Measurements from ENCODE around the gene RAD51C. TPM values are rescaled to one million over a fixed set of nuclear protein-coding genes. Genes with fewer than 3 reads are reported as not detected.
A peak's percentile ranks its signal among the peaks of the same experiment; 100 is the strongest.

The RAD51C gene
- total and polyA plus RNA-seq, 10 of the 15 experiments (the other 5 are each of a cell fraction or from before 2014, with no cell fraction given), result 59.6 to 267 (median 106) TPM

DNA sequence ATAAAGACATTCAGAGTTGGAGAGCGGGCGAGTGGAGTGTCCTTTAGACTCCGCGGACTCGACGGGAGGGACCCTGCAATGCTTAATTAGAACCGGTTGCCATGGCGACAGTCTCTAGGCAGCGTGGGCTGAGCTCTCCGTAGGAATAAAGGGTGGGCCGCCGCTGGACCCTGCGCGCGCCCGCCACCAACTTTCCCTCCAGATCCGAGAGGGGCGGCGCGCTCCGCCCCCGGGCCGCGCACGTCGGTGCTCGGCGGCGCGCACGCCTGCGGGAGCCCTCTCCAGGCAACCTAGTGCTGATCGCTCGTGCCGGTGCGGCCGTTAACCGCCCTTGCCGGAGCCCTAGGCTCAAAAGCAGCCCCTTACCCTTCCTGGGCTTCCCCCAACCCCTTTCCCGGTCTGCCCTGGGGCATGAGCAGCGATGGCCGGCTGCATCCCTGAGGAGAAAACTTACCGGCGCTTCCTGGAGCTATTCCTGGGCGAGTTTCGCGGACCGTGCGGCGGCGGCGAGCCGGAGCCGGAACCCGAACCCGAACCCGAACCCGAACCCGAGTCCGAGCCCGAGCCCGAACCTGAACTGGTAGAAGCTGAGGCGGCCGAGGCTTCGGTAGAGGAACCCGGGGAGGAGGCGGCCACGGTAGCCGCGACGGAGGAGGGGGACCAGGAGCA is 63.3 kb downstream of the RAD51C start, which contains the start of gene PPM1E (continued):
- TF ChIP-seq, protein P1, sequence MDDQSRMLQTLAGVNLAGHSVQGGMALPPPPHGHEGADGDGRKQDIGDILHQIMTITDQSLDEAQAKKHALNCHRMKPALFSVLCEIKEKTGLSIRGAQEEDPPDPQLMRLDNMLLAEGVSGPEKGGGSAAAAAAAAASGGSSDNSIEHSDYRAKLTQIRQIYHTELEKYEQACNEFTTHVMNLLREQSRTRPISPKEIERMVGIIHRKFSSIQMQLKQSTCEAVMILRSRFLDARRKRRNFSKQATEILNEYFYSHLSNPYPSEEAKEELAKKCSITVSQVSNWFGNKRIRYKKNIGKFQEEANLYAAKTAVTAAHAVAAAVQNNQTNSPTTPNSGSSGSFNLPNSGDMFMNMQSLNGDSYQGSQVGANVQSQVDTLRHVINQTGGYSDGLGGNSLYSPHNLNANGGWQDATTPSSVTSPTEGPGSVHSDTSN (IDR thresholded peaks at IDR 0.05; ENCODE audit: insufficient replicate concordance, low read depth, low read length), result no peak
- no peak for TF ChIP-seq IKZF2 (IDR thresholded peaks at IDR 0.05)
- TF ChIP-seq NFXL1 (IDR thresholded peaks at IDR 0.05; ENCODE audit: borderline replicate concordance), result no peak

GRCh38 chr17:58756246-58757161 is 64.1 kb downstream of the RAD51C start:
- no TSS peak for BruUV-seq (replicated peaks)
- POLR2A ChIA-PET, result interaction anchor here (1.0 kb wide), 1 partner anchor 11 kb away, joined by 3 read pairs; no protein-coding TSS in a partner anchor
- intact Hi-C loops (cut with micrococcal nuclease; ENCODE audit: unreplicated experiment) (no loop called here), in situ Hi-C loops (cut with MboI) (no loop called here)
- DNase-seq (ENCODE audit: low read depth, low spot score), result no peak
- H3K79me2 ChIP-seq (ENCODE audit: control insufficient read depth, insufficient read depth, low read length), result no peaks in the 10 kb centered on the region
- 0 out of 2 replicates have a peak, but pooled peaks have one; percentile 82 for TF ChIP-seq EZH2 (IDR thresholded peaks at IDR 0.05; ENCODE audit: borderline replicate concordance, control insufficient read depth, low read depth, low read length)
- TF ChIP-seq ETV6 (conservative IDR thresholded peaks at IDR 0.05 in 1 of 2, IDR thresholded peaks at IDR 0.05 in 1 of 2; ENCODE audit: borderline replicate concordance in 1 of 2, low read depth in 1 of 2), result 0 out of 4 replicates have a peak, but pooled peaks of 1 of the 2 experiments have one; percentile 50
- TF ChIP-seq IRF4 (IDR thresholded peaks at IDR 0.05; ENCODE audit: low read depth, low read length), result no peak
- TF ChIP-seq HDGF (IDR thresholded peaks at IDR 0.05), result no peak
- TF ChIP-seq SUZ12 (IDR thresholded peaks at IDR 0.05; ENCODE audit: unreplicated experiment), result peak; percentile 27
- 0 out of 2 replicates have a peak, but pooled peaks have one; percentile 20 for TF ChIP-seq NFXL1 (IDR thresholded peaks at IDR 0.05; ENCODE audit: borderline replicate concordance)
- TF ChIP-seq NR2F1 (conservative IDR thresholded peaks at IDR 0.05), result no peak
- no peaks in the 10 kb centered on the region for H3K36me3 ChIP-seq (ENCODE audit: control insufficient read depth in 2 of 2, insufficient read depth in 2 of 2, low read length in 1 of 2)
- no peak overlapping the region for H3K9ac ChIP-seq (ENCODE audit: control insufficient read depth, insufficient read depth, low read length)
- 2% methylated on average over 38 of the region's 72 CpGs for WGBS (ENCODE audit: insufficient coverage, insufficient replicate concordance, low lambda C conversion rate, missing lambda C conversion rate)
- H2AFZ ChIP-seq (ENCODE audit: control insufficient read depth, low read depth, low read length), result peak overlapping the region; percentile 23; the same call in 1 of the 2 replicates
- SMC1A ChIA-PET (ENCODE audit: uncharacterized antibody, unreplicated experiment), result interaction anchor here (1.4 to 1.6 kb wide), 2 partner anchors 9 to 253 kb away, joined by 4 to 5 read pairs; no protein-coding TSS in a partner anchor
- H3K27ac ChIP-seq (ENCODE audit: control insufficient read depth, insufficient read depth), result no peak overlapping the region
- ATAC-seq, result peak; percentile 74
- FAIRE-seq, result no peak
- no peaks in the 10 kb centered on the region for H4K20me1 ChIP-seq (ENCODE audit: control insufficient read depth, insufficient read depth)
- peak overlapping the region; percentile 93 for H3K4me2 ChIP-seq (ENCODE audit: control insufficient read depth, insufficient read depth)
- H3K4me3 ChIP-seq, result peak overlapping the region; percentile 66
- H3K9me3 ChIP-seq (replicated peaks; ENCODE audit: control insufficient read depth, insufficient read depth, low read length), result no peaks in the 10 kb centered on the region
- CTCF ChIA-PET, result interaction anchor here (1.4 kb wide), 2 partner anchors 41 to 178 kb away, joined by 3 read pairs; no protein-coding TSS in a partner anchor
- H3K4me1 ChIP-seq (ENCODE audit: control insufficient read depth, insufficient read depth, low read length), result no peaks in the 10 kb centered on the region; the same call in 1 of the 2 replicates
- peaks cover 11 to 13% of the 10 kb centered on the region in 2 experiments for H3K27me3 ChIP-seq (replicated peaks in 1 of 2; ENCODE audit: control insufficient read depth in 2 of 2, insufficient read depth in 2 of 2, low read length in 1 of 2)
- RAD21 ChIA-PET (ENCODE audit: unreplicated experiment), result interaction anchor here (1.7 kb wide), 1 partner anchor 248 kb away, joined by 5 read pairs; no protein-coding TSS in a partner anchor

Measured in GM12878 (cell line).